HG02840 (cell line): ENCODE data around the gene WIPI1.
"Not testable (repeated sequence)": the region's sequence is repeated elsewhere in the genome, so short reads cannot be mapped to it uniquely, and the experiment has no call there.

ENCODE experiments used
- ATAC-seq: cut with Tn5 transposase; IDR thresholded peaks from one replicate; pipeline ENCODE4 v1.9.1; 2021; ENCODE audit warnings: mild to moderate bottlenecking, moderate library complexity, moderate number of reproducible peaks; ENCODE audit not compliant: unreplicated experiment, low FRiP score

The WIPI1 gene

GRCh38 chr17:68420065-68420464, 37.2 kb downstream of the WIPI1 start:
- ATAC-seq, result no peak

- ATAC-seq, result no peak
These were observed 38.4 kb downstream of the WIPI1 start for GRCh38 chr17:68418876-68419275.

- ATAC-seq, result no peak
These were observed 40.0 kb downstream of the WIPI1 start for GRCh38 chr17:68417317-68417716.

DNA sequence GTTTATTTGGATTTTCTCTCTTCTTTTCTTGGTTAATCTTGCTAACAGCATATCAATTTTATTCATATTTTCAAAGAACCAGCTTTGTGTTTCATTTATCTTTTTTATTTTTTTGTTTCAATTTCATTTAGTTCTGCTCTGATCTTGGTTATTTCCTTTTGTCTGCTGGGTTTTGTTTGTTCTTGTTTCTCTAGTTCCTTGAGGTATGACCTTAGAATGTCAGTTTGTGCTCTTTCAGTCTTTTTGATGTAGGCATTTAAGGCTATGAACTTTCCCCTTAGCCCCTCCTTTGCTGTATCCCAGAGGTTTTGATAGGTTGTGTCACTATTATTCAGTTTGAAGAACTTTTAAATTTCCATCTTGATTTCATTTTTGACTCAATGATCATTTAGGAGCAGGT, 42.4 kb downstream of the WIPI1 start:
- ATAC-seq, result not testable (repeated sequence)

GRCh38 chr17:68413597-68414560, 43.4 kb downstream of the WIPI1 start:
- not testable (repeated sequence) for ATAC-seq

GRCh38 chr17:68407656-68408055, 49.6 kb downstream of the WIPI1 start:
- not testable (repeated sequence) for ATAC-seq

DNA sequence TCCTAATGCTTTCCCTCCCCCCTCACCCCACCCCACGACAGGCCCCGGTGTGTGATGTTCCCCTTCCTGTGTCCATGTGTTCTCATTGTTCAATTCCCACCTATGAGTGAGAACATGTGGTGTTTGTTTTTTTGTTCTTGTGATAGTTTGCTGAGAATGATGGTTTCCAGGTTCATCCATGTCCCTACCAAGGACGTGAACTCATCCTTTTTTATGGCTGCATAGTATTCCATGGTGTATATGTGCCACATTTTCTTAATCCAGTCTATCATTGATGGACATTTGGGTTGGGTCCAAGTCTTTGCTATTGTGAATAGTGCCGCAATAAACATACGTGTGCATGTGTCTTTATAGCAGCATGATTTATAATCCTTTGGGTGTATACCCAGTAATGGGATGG, 53.5 kb downstream of the WIPI1 start:
- ATAC-seq, result not testable (repeated sequence)

GRCh38 chr17:68403122-68403521, 54.2 kb downstream of the WIPI1 start:
- no peak for ATAC-seq

GRCh38 chr17:68401288-68401687, 56.0 kb downstream of the WIPI1 start:
- no peak for ATAC-seq

DNA sequence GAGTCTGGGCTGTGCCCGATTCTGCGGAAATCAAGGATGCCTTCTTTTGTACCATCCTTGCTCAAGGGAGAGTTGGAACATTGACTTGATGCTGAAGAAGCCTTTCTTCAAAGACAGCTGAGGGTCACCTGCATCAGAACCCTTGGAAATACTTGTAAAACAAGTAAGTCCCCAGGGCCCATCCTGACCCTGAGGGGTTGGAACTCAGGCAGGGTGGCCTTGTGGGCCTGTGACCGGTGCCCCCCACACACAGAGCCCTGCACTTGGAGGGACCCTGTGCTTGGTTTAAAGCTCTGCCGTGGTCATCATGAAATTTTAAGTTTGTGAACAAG, 56.9 kb downstream of the WIPI1 start:
- no peak for ATAC-seq

- ATAC-seq, result no peak
These were observed 57.5 kb downstream of the WIPI1 start for GRCh38 chr17:68399638-68400403.

DNA sequence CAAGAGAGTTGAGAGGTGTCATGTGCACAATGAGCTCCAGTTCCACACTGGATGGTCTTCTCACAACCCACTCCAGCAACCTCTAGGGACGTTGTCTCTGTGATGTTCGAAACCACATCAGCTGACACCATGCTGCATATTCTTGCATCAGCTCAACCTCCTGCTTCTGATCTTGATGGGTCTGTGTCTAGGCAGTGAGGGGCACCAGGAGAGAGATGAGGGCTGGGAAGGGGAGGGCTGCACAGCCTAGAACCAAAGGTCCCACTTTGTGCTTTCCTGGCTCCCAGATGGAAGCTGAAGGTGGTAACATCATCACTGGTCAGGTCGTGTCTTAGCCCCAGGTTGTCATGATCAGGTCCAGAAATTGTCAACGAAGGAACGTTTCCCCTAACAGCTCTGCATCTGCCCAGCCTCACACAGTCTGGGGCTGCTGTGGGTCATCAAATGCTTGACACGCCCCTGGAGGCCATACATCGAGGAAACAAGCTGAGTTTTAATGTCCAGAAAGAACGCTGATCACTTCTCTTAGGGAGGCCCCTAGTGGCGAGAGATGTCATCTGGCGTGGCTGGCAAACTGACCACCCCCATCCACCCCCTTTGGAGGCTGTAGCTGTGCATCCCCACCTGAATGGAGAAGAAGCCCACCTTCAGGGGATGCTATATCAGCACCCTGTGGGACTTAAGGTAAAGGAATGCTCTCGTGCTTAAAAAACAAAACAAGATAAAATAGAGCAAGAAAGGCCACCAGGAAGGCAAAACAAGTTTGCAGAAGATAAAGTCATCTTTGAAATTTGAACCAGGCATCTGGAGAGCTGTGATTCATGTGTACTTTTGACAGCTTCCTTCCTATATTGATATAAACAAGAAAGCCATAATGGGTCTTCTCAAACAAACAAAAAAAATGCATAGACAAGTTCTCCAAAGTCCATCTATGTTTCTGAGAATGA, 58.3 kb downstream of the WIPI1 start:
- ATAC-seq, result no peak

DNA sequence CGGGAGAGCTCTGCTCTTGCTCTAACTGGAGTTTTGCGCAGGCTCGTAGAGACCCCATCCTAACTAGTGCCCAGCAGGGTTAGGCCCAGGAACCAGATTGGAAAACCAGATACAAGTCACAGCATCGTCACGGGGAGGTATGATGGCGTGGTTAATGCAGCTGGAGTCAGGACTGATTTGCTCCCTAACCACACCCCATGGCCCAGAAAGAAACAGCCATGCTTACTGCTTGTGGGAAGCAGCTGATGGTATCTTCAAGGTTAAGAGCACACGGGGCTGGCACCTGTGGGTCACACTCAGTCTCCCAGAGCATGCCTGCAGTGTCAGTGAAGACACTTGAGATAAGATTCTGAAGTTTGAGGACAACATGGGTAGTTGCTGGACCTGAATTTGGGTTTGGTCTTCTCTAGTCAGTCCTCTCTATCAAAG, 60.2 kb downstream of the WIPI1 start:
- no peak for ATAC-seq

GRCh38 chr17:68396226-68397107, 60.8 kb downstream of the WIPI1 start:
- no peak for ATAC-seq

GRCh38 chr17:68394608-68395331, 62.5 kb downstream of the WIPI1 start:
- no peak for ATAC-seq

DNA sequence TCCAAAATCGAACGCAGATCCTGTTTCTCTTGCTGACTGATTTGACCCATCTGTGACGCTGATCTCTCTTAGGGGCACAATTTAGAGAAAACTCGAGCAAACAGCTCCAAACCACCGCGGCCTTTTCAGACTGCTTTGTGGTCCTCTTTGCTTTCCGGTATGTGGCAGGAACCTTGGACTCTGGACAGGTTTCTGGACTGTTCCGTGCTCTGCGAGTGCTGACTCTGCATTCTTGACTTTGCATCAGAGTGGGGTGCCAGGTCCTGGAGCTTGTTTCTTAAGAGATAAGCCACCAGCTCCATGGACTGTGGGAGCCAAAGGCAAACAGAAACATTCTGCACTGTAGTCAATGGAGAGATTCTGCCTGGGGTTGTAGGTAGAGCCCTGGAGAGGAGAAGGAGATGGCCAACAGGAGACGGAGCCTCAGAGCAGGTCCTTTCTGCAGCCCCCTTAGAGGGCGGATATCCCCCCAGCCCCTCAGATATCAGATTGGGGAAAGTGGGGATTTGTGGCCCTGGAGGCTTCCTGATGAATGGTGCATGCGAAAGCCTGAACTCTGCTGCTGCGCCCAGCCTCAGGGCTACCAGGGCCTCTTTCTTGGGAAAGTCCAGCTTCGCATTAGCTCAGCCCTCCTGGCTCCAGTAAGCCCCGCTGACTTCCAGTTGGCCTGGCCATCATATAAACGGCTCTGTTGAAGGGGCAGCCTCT, 65.6 kb downstream of the WIPI1 start:
- ATAC-seq, result no peak

GRCh38 chr17:68390888-68391545, 66.3 kb downstream of the WIPI1 start:
- no peak for ATAC-seq

GRCh38 chr17:68389041-68389440, 68.3 kb downstream of the WIPI1 start:
- ATAC-seq, result no peak
